ENCODE measurements around the gene CCDC177. TPM values are rescaled to one million over a fixed set of nuclear protein-coding genes. Genes with fewer than 3 reads are reported as not detected.

CCDC177 gene
- total RNA-seq, 2 experiments from 2014 or later = not detected

- H3K27ac Mint-ChIP-seq = no peak overlapping the region
- no peak for ATAC-seq (ENCODE audit: low read depth)
- H3K9me3 Mint-ChIP-seq = no peaks in the 10 kb centered on the region
- H3K4me3 Mint-ChIP-seq = no peak overlapping the region
- peaks cover 29% of the 10 kb centered on the region for H3K27me3 Mint-ChIP-seq
- no peaks in the 10 kb centered on the region for H3K36me3 Mint-ChIP-seq
- peaks cover 19% of the 10 kb centered on the region for H3K4me1 Mint-ChIP-seq
- DNase-seq = no peak
- POLR2A ChIA-PET = no interaction called here
These were observed 32.4 kb downstream of the CCDC177 start for GRCh38 chr14:69542311-69542710.

GRCh38 chr14:69540654-69541335 is 33.9 kb downstream of the CCDC177 start:
- no peak overlapping the region for H3K4me3 Mint-ChIP-seq
- POLR2A ChIA-PET = interaction anchor here (0.7 kb wide), 1 partner anchor 477 kb away, joined by 3 read pairs; no protein-coding TSS in a partner anchor
- peaks cover 23% of the 10 kb centered on the region for H3K27me3 Mint-ChIP-seq
- no peaks in the 10 kb centered on the region for H3K9me3 Mint-ChIP-seq
- ATAC-seq (ENCODE audit: low read depth) (no peak), DNase-seq (no peak)
- peaks cover 19% of the 10 kb centered on the region for H3K4me1 Mint-ChIP-seq
- H3K36me3 Mint-ChIP-seq = no peaks in the 10 kb centered on the region
- H3K27ac Mint-ChIP-seq = no peak overlapping the region

- H3K9me3 Mint-ChIP-seq = no peaks in the 10 kb centered on the region
- H3K4me1 Mint-ChIP-seq = peaks cover 19% of the 10 kb centered on the region
- no peak for ATAC-seq (ENCODE audit: low read depth)
- peaks cover 24% of the 10 kb centered on the region for H3K27me3 Mint-ChIP-seq
- no peak for DNase-seq
- no peak overlapping the region for H3K27ac Mint-ChIP-seq
- no peaks in the 10 kb centered on the region for H3K36me3 Mint-ChIP-seq
- no peak overlapping the region for H3K4me3 Mint-ChIP-seq
- POLR2A ChIA-PET = interaction anchor here (0.7 kb wide), 1 partner anchor 478 kb away, joined by 3 read pairs; no protein-coding TSS in a partner anchor
These were observed 34.9 kb downstream of the CCDC177 start for GRCh38 chr14:69539631-69540410.

- Mint-ChIP-seq H3K9me3 (no peaks in the 10 kb centered on the region), H3K4me3 (no peak overlapping the region), H3K36me3 (no peaks in the 10 kb centered on the region), H3K27ac (no peak overlapping the region), H3K4me1 (peaks cover 10% of the 10 kb centered on the region), H3K27me3 (peaks cover 21% of the 10 kb centered on the region)
- ATAC-seq (ENCODE audit: low read depth) = no peak
- no peak for DNase-seq
- POLR2A ChIA-PET = no interaction called here
These were observed 35.9 kb downstream of the CCDC177 start for GRCh38 chr14:69538766-69539165.

GRCh38 chr14:69537900-69538299 is 36.8 kb downstream of the CCDC177 start:
- no peak overlapping the region for H3K27ac Mint-ChIP-seq
- POLR2A ChIA-PET = no interaction called here
- DNase-seq = no peak
- H3K4me1 Mint-ChIP-seq = peaks cover 3% of the 10 kb centered on the region
- no peaks in the 10 kb centered on the region for H3K9me3 Mint-ChIP-seq
- no peak overlapping the region for H3K4me3 Mint-ChIP-seq
- no peaks in the 10 kb centered on the region for H3K36me3 Mint-ChIP-seq
- no peak for ATAC-seq (ENCODE audit: low read depth)
- H3K27me3 Mint-ChIP-seq = peaks cover 28% of the 10 kb centered on the region

GRCh38 chr14:69536971-69537370 is 37.7 kb downstream of the CCDC177 start:
- peaks cover 31% of the 10 kb centered on the region for H3K27me3 Mint-ChIP-seq
- H3K27ac Mint-ChIP-seq = no peak overlapping the region
- POLR2A ChIA-PET = no interaction called here
- no peaks in the 10 kb centered on the region for H3K9me3 Mint-ChIP-seq
- peak; percentile 33 for ATAC-seq (ENCODE audit: low read depth)
- no peaks in the 10 kb centered on the region for H3K36me3 Mint-ChIP-seq
- H3K4me3 Mint-ChIP-seq = no peak overlapping the region
- peaks cover 3% of the 10 kb centered on the region for H3K4me1 Mint-ChIP-seq
- DNase-seq = no peak

- H3K4me3 Mint-ChIP-seq = no peak overlapping the region
- no peak overlapping the region for H3K27ac Mint-ChIP-seq
- H3K4me1 Mint-ChIP-seq = peaks cover 3% of the 10 kb centered on the region
- no peak for ATAC-seq (ENCODE audit: low read depth)
- peaks cover 43% of the 10 kb centered on the region for H3K27me3 Mint-ChIP-seq
- no peaks in the 10 kb centered on the region for H3K36me3 Mint-ChIP-seq
- DNase-seq = no peak
- H3K9me3 Mint-ChIP-seq = no peaks in the 10 kb centered on the region
- POLR2A ChIA-PET = no interaction called here
These were observed 39.3 kb downstream of the CCDC177 start for GRCh38 chr14:69535230-69535848.

- Mint-ChIP-seq H3K27me3 (peaks cover 40% of the 10 kb centered on the region), H3K4me3 (no peak overlapping the region), H3K4me1 (peaks cover 3% of the 10 kb centered on the region), H3K9me3 (no peaks in the 10 kb centered on the region), H3K27ac (no peak overlapping the region), H3K36me3 (no peaks in the 10 kb centered on the region)
- ATAC-seq (ENCODE audit: low read depth) (no peak), DNase-seq (no peak)
- POLR2A ChIA-PET = no interaction called here
These were observed 41.9 kb downstream of the CCDC177 start for GRCh38 chr14:69532561-69533340.

DNA sequence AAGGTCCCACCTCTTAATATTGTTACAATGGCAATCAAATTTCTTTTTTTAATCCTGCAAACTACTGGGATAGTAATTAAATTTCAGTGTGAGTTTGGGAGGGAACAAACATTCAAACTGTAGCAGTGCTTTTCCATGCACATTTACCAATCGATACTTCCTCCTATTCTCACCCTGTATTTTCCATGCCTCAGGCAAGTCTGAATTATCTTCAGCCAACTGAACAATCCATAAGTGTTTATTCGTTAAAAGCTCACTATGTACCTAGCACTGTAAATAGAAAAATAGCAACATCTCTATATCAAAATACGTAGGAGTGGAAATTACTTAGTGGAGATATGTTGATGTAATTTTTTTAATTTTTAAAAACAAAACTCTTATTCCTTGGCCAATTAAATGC is 43.5 kb downstream of the CCDC177 start:
- H3K27ac Mint-ChIP-seq = no peak overlapping the region
- ATAC-seq (ENCODE audit: low read depth) (no peak), DNase-seq (no peak)
- no peaks in the 10 kb centered on the region for H3K36me3 Mint-ChIP-seq
- H3K9me3 Mint-ChIP-seq = no peaks in the 10 kb centered on the region
- no peak overlapping the region for H3K4me3 Mint-ChIP-seq
- no peaks in the 10 kb centered on the region for H3K4me1 Mint-ChIP-seq
- POLR2A ChIA-PET = no interaction called here
- peaks cover 36% of the 10 kb centered on the region for H3K27me3 Mint-ChIP-seq

- ATAC-seq (ENCODE audit: low read depth) (no peak), DNase-seq (no peak)
- no peaks in the 10 kb centered on the region for H3K36me3 Mint-ChIP-seq
- no peak overlapping the region for H3K4me3 Mint-ChIP-seq
- H3K9me3 Mint-ChIP-seq = no peaks in the 10 kb centered on the region
- no peaks in the 10 kb centered on the region for H3K4me1 Mint-ChIP-seq
- POLR2A ChIA-PET = interaction anchor here (0.5 kb wide), 1 partner anchor 317 kb away, joined by 5 read pairs; no protein-coding TSS in a partner anchor
- H3K27ac Mint-ChIP-seq = no peak overlapping the region
- peaks cover 36% of the 10 kb centered on the region for H3K27me3 Mint-ChIP-seq
These were observed 44.6 kb downstream of the CCDC177 start for GRCh38 chr14:69530095-69530494.

DNA sequence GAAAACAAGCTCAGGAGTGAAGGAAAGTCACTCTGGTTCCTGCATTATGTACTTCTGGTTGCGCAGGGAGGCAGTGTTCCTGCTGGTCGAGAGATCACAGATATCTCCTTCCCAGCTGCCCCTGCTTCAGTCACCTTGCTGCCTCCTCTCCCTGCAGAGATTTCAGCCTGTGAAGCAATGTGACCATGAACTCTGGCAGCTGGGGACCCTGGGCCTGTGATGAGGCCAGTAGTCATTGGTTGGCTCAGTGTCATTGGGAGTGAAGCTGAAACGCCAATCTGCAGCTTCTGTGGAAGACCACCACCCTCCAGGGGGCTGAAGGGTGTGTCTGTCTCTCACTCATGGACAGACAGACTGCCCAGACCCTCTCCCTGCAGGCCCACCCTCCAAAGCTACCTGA is 45.1 kb downstream of the CCDC177 start:
- ATAC-seq (ENCODE audit: low read depth) = no peak
- Mint-ChIP-seq H3K9me3 (no peaks in the 10 kb centered on the region), H3K4me3 (no peak overlapping the region), H3K27me3 (peaks cover 32% of the 10 kb centered on the region), H3K36me3 (no peaks in the 10 kb centered on the region), H3K27ac (no peak overlapping the region), H3K4me1 (no peaks in the 10 kb centered on the region)
- POLR2A ChIA-PET = no interaction called here
- DNase-seq = no peak

- H3K27ac Mint-ChIP-seq = no peak overlapping the region
- POLR2A ChIA-PET = no interaction called here
These were observed 45.7 kb downstream of the CCDC177 start for GRCh38 chr14:69528930-69529329.

GRCh38 chr14:69528143-69528542 is 46.5 kb downstream of the CCDC177 start:
- no peaks in the 10 kb centered on the region for H3K4me1 Mint-ChIP-seq

More at GRCh38 chr14:69528930-69529329, 45.7 kb downstream of the CCDC177 start:
- H3K9me3 Mint-ChIP-seq = no peaks in the 10 kb centered on the region
- peaks cover 32% of the 10 kb centered on the region for H3K27me3 Mint-ChIP-seq
- DNase-seq (no peak), ATAC-seq (ENCODE audit: low read depth) (no peak)
- no peaks in the 10 kb centered on the region for H3K4me1 Mint-ChIP-seq
- H3K36me3 Mint-ChIP-seq = no peaks in the 10 kb centered on the region
- H3K4me3 Mint-ChIP-seq = no peak overlapping the region

More at GRCh38 chr14:69528143-69528542, 46.5 kb downstream of the CCDC177 start:
- no peak overlapping the region for H3K27ac Mint-ChIP-seq
- H3K27me3 Mint-ChIP-seq = peaks cover 28% of the 10 kb centered on the region
- no peaks in the 10 kb centered on the region for H3K36me3 Mint-ChIP-seq
- POLR2A ChIA-PET = no interaction called here
- no peaks in the 10 kb centered on the region for H3K9me3 Mint-ChIP-seq
- no peak overlapping the region for H3K4me3 Mint-ChIP-seq
- no peak for ATAC-seq (ENCODE audit: low read depth)
- DNase-seq = no peak
